HFFc6 (cell line): ENCODE measurements around the gene ROCK2. TPM values are rescaled to one million over a fixed set of nuclear protein-coding genes. Genes with fewer than 3 reads are reported as not detected.

ENCODE experiments used
- DNase-seq: peaks from one replicate; pipeline ENCODE4 v3.0.0-alpha.2; 2018
- H3K27ac Mint-ChIP-seq: 2 replicates; pipeline ENCODE4 v1.8.0; 2020; ENCODE audit warnings: mild to moderate bottlenecking, mixed read lengths
- H3K27me3 Mint-ChIP-seq: 2 replicates; pipeline ENCODE4 v1.8.0; 2021; ENCODE audit warnings: mild to moderate bottlenecking, moderate library complexity, mixed read lengths; ENCODE audit not compliant: insufficient read depth
- H3K36me3 Mint-ChIP-seq: 2 replicates; pipeline ENCODE4 v1.8.0; 2021; ENCODE audit warnings: low read depth, mixed read lengths
- H3K4me1 Mint-ChIP-seq: 2 replicates; pipeline ENCODE4 v1.8.0; 2020; ENCODE audit warnings: low read depth, mixed read lengths
- H3K4me3 Mint-ChIP-seq: 2 replicates; pipeline ENCODE4 v1.8.0; 2020; ENCODE audit warnings: mild to moderate bottlenecking, moderate library complexity, mixed read lengths
- H3K9me3 Mint-ChIP-seq: 2 replicates; pipeline ENCODE4 v1.8.0; 2020; ENCODE audit warnings: mild to moderate bottlenecking, mixed read lengths
- CTCF ChIP-seq: fragments of 200-600 bp; sonication (generic); IDR thresholded peaks from 2 replicates; pipeline ENCODE4 v1.5.0; 2021; ENCODE audit warnings: antibody characterized with exemption, mild to moderate bottlenecking
- total RNA-seq, 6 experiments: library from RNA; stranded (reverse); fragmentation: NEBNext Ultra II Directional; extraction: Animal tissue kit (Norgen Biotek cat#: 25700); gene quantifications; 2 replicates in 1 of 6; 3 replicates in 5 of 6; pipeline ENCODE4 v1.2.3, GENCODE V29; 2021

ROCK2 gene
- total RNA-seq, 6 experiments from 2014 or later: 41.6 to 54.3 (median 51.7) TPM

- Mint-ChIP-seq H3K27me3 (peaks cover 34% of the 10 kb centered on the region), H3K36me3 (no peaks in the 10 kb centered on the region), H3K9me3 (peaks cover 6% of the 10 kb centered on the region; the same call in 1 of the 2 replicates), H3K4me1 (peaks cover 6% of the 10 kb centered on the region), H3K27ac (no peak overlapping the region), H3K4me3 (no peak overlapping the region)
- DNase-seq: no peak
- TF ChIP-seq CTCF: no peak
Measured at GRCh38 chr2:11145350-11145749, 199.1 kb downstream of the ROCK2 start.

- H3K4me1 Mint-ChIP-seq: peaks cover 7% of the 10 kb centered on the region
- H3K4me3 Mint-ChIP-seq: no peak overlapping the region
- H3K9me3 Mint-ChIP-seq: peaks cover 6% of the 10 kb centered on the region; the same call in 1 of the 2 replicates
- TF ChIP-seq CTCF: no peak
- H3K27ac Mint-ChIP-seq: no peak overlapping the region
- DNase-seq: no peak
- H3K36me3 Mint-ChIP-seq: no peaks in the 10 kb centered on the region
- peaks cover 34% of the 10 kb centered on the region for H3K27me3 Mint-ChIP-seq
Measured at GRCh38 chr2:11144738-11145079, 199.7 kb downstream of the ROCK2 start.

GRCh38 chr2:11144077-11144737, 200.2 kb downstream of the ROCK2 start:
- no peak overlapping the region for H3K4me3 Mint-ChIP-seq
- peaks cover 6% of the 10 kb centered on the region; the same call in 1 of the 2 replicates for H3K9me3 Mint-ChIP-seq
- H3K4me1 Mint-ChIP-seq: peaks cover 7% of the 10 kb centered on the region
- H3K27me3 Mint-ChIP-seq: peaks cover 36% of the 10 kb centered on the region
- no peaks in the 10 kb centered on the region for H3K36me3 Mint-ChIP-seq
- H3K27ac Mint-ChIP-seq: no peak overlapping the region
- no peak for TF ChIP-seq CTCF
- DNase-seq: no peak

- H3K36me3 Mint-ChIP-seq: no peaks in the 10 kb centered on the region
- peaks cover 7% of the 10 kb centered on the region for H3K4me1 Mint-ChIP-seq
- H3K9me3 Mint-ChIP-seq: peaks cover 6% of the 10 kb centered on the region; the same call in 1 of the 2 replicates
- H3K27me3 Mint-ChIP-seq: peaks cover 36% of the 10 kb centered on the region
- no peak for DNase-seq
- no peak for TF ChIP-seq CTCF
- no peak overlapping the region for H3K4me3 Mint-ChIP-seq
- no peak overlapping the region for H3K27ac Mint-ChIP-seq
Measured at GRCh38 chr2:11142987-11143386, 201.4 kb downstream of the ROCK2 start.

GRCh38 chr2:11142330-11142729, 202.1 kb downstream of the ROCK2 start:
- peaks cover 33% of the 10 kb centered on the region for H3K27me3 Mint-ChIP-seq
- DNase-seq: no peak
- H3K27ac Mint-ChIP-seq: no peak overlapping the region
- H3K4me1 Mint-ChIP-seq: peaks cover 7% of the 10 kb centered on the region
- H3K9me3 Mint-ChIP-seq: peaks cover 2% of the 10 kb centered on the region; the same call in 1 of the 2 replicates
- no peaks in the 10 kb centered on the region for H3K36me3 Mint-ChIP-seq
- H3K4me3 Mint-ChIP-seq: no peak overlapping the region
- no peak for TF ChIP-seq CTCF
